Hindlimb muscle (tissue), 1 donor: ENCODE measurements around the gene ILK. TPM values are rescaled to one million over a fixed set of nuclear protein-coding genes. Genes with fewer than 3 reads are reported as not detected.

Source experiments
- DNase-seq: peaks from one replicate; pipeline ENCODE4 v3.0.0-alpha.2; 2013
- polyA plus RNA-seq: library from polyadenylated mRNA; unstranded; fragments of 120-200 nt; gene quantifications from one replicate; pipeline ENCODE4 v1.2.1, GENCODE V29; 2013; ENCODE audit not compliant: insufficient read length

Gene ILK
- polyA plus RNA-seq, 1 donor, result 154 TPM

DNA sequence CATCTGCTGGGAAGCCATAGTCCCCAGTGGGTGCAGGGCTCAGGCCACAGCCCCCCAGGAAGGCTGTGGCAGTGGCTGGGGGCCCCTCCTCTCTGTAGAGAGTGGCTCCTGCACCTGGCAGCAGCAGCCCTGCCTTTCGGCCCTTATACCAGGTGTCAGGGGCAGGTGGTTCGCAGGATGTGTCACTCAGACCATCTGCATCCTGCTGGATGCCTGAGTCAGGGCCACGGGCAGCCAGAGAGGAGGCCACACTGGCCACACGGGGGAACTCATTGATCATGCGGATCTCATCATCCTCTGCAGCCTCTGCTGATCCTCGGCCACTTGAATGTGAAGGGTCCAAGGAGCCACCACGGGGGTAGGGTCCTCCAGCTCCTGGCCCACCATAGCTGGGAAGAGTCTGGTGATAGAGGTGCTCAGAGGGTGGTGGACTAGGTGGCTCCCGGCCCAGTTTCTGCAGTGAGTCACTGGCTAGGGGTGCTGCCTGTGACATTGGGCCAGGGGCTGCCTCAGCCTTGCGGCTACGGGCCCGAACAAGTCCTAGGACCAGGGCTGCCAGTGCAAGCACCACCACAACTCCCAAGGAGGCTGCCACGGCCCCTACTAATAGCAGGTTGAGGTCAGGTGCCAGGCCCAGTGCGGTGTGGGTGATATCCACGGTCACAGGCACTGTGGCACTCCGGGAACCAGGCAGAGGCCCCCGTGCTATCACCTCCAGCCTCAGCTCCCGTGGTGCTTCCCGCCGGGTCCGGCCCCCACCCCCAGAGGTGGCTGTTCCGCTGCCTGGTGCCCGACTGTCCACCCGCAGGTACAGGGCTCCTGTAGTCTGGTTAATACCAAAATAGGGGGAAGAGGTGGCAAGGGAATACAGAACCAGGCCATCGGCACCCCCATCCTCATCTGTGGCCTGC is 18.9 kb downstream of the ILK start:
- no peak for DNase-seq

DNA sequence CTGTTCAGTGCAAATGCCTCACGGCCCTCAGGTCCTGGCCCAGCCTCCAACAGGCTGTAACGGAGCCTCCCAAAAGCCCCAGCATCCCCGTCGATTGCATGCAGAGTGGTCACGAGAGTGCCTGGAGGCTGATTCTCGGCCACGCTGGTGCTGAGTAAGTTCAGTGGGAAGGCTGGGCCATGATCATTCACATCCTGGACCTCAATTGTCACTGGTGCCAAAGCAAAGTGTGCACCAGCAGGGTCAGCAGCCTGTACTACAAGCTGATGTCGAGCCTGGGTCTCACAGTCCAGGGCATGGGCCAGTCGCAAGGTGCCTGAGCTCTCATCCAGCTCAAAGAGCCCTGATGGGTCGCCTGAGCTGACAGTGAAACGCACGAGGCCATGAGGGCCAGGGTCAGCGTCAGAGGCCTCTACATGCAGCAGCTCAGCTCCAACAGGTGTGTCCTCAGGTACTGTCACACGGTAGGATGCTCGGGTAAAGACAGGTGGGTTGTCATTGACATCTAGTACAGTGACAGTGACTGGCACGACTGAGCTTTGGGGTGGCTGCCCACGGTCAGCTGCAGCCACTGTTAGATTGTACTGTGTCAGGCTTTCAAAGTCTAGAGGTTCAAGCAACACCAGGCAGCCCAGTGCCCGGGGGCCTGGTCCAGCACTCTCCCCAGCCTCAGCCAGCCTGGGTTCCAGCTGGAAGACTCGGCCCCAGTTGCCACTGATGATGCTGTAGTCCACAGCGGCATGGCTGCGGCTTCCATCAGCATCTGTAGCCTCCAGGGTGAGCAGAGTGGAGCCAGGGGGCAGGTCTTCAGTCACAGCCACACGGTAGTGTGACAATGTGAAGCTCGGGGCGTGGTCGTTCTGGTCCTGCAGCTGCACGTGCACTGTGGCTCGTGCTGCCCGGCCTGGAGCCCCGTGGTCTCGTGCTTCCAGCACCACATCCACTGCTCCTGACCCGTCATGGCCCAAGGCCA is 20.1 kb downstream of the ILK start:
- DNase-seq, result no peak

DNA sequence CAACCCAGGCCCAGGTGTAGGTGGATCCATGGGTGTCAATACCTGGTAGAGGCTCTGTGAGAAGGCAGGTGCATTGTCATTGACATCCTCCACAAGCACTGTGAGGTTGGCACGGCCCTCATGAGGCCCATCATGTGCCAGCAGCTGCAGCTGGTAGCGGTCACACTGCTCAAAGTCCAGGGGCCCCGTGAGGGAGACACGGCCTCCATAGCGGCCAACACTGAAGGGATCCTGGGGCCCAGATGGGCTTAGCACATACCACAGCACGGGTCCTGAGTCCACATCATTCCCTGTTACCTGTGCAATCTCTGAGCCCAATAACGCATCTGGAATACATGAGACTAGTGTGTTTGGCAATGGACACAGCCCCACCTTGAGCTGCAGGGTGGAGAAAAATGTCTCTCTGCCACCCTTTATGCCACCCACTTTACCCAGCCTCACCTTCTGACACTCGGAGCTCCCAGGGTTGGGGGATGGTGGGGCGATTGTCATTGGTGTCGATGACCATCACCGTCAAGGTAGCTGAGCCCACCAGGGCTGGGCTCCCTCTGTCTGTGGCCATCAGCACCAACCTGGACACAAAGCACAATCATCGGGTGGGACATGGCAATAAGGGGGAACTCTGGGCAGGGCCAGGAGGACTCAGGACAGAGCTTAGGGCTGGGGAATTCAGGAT is 21.7 kb downstream of the ILK start:
- DNase-seq, result no peak

DNA sequence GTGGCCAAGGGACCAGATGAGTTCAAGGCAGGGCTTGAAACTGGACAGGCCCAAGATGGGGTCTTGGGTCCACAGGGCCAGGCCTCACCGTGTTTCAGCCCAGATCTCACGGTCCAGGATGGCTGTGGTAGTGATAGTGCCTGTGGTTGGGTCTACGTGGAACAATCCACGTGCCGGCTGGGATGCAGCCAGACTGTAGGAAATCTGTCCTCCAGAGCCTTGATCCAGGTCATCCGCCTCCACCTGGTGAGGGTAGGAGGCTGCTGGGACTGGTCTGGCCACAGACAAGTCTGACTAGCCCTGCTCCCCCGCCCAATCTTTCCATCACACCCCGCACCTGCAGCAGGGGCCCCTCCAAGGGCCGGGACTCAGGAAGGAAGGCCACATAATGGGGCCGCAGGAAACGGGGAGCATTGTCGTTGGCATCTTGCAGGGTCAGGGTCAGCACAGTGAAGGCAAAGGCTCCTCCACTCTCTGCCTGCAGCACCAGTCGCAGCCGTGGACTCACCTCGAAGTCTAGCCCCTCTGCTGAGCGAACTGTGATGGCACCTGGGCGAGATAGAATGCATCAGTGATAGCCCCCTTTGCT is 22.4 kb downstream of the ILK start:
- no peak for DNase-seq

DNA sequence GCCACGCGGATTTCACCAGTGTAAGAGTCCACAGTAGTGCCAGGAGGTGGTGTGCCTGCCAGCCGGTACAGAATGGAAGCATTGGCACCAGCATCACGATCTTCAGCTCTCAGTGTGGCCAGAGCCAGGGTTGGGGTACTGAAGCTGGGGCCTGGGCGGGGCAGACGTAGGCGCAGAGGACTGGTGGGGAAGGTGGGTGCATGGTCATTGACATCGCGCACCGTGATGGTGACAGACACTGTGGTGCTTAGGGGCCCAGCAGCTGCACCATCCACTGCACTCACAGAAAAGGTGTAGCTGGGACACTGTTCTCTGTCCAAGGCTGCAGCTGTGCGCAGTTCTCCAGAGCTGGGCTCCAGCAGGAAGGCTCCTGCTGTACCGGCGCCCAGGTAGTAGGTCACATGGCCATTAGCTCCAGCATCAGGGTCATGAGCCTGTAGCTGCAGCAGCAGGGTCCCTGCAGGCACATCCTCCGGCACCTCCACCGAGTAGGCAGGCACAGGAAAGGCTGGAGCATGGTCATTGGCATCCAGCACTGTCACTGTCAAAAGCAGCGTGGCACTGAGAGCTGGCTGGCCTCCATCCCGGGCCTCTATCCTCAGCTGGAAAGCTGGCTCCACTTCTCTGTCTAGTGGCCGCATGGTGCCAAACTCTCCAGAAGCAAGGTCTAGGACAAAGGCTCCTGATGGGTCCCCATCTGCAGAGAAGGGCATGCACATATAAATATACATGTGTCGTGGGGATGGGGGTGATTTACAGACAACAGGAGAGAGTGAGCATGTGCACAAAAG is 23.6 kb downstream of the ILK start:
- no peak for DNase-seq

DNA sequence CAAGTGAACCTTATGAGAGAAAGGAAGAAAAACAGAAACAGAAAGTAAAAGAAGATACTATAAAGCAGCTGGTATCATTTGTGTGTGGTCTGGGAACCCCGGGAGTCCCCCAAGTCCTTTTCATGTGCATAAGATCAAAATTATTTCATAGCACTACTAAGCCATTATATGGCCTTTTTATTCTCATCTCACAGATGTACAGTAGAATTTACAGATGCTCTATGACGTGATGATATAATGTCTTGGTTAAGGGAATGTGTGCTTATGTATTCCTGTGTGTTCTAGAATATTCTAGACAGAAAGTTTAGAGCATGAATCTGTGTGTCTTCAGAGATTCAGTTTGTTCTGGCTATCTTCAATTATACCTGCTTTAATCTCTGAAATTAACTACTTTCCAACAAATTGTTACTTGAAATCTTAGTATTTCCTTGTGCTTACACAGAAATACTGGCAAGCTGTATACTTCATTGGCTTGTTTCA is 24.2 kb downstream of the ILK start:
- no peak for DNase-seq

DNA sequence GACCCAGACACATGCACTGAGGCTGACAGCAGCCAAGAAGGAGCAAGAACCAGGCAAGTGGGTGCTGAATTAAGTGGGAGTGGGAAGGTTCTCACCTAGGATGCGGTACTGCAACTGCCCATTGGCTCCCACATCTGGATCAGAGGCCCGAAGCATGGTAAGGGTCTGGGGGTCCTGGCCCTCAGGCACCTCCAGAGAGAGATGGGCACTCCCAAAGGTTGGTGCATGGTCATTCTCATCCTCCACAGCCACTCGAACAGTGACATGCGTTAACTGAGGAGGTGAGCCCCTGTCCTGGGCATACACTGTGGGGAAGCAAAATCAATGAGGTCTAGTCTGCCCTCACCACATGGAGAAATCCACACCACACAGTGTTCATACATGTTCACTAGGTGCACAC is 25.0 kb downstream of the ILK start:
- DNase-seq, result no peak

DNA sequence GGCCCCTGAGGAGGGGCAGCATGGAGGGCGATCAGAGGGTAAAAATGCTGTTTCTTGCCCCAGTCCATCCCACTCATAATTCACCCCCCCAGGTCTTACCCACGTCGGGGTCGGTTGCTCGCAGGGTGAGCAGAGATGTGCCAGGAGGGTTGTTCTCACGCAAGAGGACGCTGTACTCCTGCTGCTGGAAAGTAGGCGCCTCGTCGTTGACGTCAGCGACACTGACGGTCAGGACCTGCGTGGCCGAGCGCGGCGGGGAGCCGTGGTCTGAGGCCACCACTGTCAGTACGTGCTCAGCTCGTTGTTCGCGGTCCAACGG is 26.0 kb downstream of the ILK start:
- no peak for DNase-seq

DNA sequence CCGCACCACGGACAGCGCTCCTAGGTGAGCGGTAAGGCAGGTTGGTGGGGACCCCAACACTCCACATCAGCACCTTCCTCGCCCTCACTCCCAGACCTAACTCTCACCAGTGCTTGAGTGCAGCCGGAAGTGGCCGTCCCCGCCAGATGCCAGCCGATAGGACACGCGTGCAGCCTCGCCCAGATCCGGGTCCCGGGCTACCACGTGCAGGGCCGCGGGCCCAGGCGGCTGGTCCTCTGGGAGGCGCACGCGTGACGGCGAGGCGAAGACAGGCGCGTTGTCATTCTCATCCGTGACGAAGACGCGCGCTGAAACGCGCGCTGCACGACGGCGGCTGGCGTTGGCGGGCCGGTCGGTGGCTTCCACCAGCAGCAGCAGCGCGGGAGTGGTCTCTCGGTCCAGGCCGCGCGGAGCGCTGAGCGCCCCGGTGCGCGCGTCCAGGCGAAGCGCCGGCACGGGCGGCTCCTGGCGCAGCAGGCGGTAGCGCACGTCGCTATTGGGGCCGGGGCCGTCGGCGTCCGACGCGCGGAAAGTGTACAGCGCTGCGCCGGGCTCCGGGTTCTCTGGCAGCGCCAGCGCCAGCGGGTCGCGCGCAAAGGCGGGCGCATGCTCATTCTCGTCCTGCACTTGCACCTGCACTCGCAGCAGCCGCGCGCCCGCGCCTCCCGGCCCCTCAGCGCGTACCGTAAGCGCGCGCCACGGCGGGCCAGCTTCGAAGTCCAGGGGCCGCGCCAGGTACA is 26.5 kb downstream of the ILK start:
- DNase-seq, result no peak

DNA sequence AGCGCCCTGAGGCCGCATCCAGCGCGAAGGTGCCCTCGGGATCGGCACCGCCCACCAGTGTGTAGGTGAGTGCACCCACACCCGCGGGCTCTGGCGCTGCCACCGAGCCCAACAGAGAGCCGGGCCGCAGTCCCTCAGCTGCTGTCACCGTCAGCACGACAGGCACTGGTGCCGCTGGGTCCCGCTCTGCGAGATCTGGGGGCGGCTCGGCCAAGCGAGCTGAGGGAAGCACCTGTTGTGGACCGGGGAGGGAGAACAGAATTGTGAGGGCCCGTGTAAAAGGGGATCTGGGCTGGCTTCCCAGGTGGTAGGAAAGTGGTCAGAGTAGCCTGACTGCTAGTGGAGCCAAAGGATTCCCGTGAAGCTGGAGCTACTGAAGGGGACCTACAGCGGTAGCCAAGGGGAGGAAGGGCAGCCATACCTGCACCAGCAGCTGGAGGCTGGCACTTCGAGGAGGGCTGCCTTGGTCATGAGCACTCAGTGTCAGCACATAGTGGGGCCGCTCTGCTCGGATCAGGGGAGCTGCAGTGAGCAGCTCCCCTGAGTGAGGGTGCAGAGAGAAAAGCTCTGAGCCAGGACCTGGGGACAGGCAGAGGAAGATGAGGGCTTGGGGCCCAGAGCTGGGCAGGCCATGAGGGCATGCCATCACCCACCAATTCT is 27.2 kb downstream of the ILK start:
- DNase-seq, result no peak

DNA sequence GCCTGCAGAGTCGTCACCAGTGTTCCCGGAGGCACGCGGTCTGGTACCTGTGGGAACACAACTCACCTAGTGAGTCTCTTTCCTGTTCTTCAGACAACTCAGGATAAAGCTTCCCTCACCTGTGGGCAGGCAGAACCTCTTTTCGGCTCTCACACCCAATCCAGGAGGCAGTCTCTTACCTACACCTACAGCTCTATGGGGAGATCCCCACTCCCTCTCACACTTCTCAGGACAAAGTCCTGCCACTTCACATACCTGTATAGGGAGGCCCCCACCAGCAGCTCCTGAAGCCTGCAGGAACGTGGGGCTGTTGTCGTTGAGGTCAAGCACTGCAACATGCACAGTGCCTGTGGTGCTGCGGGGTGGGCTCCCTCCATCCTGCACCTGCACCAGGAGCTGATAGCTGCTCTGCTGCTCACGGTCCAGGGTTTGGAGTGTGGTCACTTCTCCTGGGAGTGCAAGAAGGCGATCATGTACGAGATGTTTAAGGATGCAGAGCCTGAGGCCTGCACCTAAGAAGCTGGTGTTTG is 27.9 kb downstream of the ILK start:
- no peak for DNase-seq

DNA sequence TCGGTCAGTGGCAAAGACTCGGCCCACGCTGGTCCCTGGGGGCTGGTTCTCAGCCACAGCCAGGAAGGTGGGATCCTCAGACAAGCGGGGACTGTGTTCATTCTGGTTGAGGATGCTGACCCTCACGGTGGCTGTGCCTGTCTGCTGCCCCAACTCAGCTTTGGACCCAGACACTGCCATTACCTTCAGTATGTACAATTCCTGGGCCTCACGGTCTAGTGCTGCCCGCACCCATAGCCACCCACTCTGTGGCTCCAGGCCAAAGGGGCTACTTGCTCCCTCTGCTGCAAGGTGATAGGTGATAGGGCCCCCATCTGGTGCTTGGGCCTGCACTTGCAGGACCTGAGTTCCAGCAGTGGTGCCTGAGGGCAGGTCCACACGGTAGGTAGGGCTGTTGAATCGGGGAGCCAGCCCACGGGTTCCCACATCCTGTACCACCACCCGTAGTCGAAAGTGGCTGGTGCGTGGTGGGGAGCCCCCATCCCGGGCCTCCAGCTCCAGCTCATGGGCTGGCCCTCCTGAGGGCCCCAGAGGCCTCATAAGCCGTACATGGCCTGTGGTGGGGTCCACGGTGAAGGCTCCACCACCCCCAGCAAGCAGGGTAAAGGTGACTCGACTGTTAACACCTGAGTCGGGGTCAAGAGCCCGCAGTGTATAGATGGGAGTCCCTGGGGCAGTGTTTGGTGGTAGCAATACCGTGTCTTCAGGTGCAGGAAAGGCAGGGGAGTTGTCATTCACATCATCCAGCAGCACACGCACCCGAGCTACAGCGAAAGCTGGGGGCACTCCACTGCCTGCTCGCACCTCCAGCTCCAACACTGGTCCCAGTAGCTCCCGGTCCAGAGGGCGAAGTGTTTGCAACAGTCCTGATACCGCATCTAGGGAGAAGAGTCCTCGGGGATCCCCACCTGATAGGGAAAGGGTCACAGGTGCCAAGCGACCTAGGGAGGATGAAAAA is 28.8 kb downstream of the ILK start:
- DNase-seq, result no peak

DNA sequence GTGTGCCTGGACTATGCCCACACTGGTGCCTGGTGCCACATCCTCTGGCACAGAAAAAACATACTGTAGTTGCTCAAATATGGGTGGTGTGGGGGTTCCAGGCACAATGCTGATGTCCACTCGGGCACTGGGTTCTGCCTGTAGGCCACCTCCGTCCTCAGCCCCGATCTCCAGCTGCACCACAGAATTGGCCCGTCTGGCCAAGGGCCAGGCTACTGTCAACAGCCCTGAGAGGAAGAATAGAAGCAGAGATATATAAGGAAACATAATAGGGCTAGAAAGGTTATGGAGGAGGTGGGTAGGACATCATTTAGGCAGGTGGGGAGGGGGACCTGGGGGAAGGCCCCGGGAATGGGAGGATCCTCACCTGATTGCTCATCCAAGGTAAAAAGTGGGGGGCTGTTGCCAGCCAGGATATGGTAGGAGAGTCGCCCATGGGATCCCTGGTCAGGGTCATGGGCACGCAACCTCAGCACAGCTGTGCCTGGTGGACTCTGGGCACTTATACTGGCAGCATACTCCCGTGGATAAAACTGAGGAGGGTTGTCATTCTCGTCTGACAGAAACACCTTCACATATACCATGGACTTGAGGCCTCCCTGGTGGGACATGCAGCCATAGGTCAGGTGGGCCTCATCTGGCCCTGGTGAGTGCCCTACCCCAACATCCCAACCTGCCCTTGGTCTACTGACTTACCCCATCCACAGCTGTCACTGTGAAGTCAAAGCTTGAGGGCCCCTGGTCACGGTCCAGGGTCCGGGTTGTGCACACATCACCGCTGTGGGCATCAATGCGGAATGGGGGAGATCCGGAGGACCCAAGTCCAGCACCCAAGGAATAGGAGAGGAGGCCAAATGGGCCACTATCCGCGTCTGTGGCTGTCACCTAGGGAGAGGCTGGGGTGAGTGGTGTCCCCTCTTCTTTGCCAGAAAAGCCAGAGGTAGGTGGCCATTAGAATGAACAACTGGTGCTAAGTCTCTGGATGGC is 30.1 kb downstream of the ILK start:
- DNase-seq, result no peak

DNA sequence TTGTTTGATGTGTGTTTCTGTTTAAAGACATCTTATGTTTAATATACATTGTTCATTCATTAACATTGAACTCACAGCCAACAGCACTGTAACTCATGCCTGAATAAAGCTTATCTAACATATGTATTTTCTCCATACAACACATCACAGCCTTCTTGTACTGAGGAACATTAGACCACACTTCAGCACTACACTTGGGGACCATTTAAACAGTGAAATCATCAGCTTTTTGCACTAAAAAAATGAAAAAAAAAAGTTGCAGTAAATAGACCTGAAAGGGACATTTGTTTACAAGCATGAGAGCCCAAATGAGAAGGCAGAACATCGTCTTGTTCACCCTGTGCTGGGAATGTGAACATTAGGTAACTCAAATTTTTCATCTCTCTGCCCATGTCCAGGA is 31.0 kb downstream of the ILK start:
- no peak for DNase-seq

DNA sequence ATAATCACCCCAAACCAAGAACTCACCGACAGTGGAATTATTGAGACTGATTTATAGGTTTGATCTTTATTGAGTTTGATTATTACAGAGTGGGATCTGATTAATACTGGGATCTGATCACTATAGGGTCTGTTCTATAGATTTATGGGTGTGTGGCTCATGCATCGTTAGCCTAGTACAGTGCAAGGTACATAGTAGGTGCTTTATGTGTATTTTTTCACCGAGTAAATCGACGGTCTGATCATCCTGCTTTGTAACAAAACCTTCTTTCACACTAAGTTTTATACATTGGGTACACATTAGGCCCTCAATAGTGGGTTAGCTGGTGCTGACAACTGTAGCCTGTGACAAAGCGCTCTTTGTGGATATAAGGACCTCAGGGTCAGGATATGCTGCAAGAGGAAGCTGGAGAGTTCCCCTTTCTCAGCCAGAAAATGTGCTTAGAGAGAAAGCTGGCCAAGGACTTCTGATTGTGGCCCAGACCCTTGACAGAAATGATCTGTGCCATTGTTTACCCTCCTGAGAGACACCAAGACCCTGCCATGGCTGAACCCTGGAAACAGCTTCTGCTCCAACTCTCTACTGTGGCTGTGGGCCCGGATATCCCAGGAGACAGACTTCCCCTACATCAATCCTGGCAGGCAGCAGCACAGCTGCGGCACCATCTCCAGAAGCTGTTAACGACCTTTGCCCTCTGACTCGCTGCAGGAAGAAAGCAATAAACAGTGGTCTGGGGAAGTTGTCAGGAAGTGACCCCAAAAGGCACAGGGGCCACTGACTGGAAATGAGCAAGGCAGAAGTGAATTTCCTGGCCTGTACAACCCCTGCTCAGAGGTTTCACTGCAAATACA is 31.7 kb downstream of the ILK start:
- no peak for DNase-seq

DNA sequence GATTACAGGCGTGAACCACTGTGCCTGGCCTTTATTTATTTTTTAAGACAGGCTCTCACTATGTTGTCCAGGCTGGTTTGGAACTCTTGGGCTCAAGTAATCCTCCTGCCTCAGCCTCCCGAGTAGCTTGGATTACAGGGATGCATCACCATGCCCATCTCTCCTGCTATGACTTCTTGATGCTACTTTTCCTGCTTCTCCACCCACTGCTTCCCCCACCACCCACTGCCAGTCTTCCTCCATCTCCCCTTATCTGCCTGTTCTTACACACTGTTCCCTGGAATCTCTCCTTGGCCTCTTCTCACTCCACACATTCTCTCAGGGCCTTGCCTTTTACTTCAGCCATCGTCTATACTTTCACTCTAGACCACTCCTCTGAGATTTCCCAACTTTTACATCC is 32.9 kb downstream of the ILK start:
- DNase-seq, result no peak

DNA sequence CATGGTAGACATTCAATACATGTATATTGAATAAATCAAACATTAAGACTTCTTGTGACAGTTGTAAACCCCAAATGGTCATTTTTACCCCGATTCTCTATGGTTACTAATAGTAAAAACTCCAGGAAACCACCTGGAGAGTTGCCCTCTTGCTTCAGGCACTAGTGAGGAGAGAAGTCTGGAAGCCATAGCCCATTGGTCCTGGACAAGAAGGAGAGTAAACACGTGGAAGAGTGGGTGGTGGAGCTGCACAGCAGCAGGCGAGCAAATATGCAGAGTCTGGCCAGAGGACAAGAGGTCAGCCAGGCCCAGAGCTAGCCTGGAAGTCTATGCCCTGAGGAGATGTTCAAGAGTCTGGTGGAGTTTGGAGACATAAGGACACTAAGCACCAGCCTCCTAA is 34.3 kb downstream of the ILK start:
- DNase-seq, result no peak
